ENCODE measurements around the gene LTBP3.

DNA sequence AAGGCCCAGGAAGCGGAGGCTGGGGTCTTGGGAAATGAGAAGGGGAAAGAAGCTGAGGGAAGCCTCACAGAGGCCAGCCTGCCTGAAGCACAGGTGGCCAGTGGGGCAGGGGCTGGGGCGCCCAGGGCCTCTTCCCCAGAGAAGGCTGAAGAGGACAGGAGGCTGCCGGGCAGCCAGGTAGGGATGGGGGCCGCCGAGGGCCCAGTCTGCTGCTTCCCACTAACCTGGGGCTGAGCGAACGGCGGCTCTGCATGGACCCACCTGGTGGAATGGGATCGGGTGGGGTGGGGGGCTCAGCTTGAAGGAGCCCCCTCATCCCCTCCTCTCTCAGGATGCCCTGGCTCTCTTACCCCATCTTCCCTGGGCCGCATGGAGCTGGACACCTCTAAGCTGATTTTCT is 25.4 kb upstream of the LTBP3 start:
- TF ChIP-seq MYC (IDR thresholded peaks at IDR 0.05; ENCODE audit: low read depth, low read length) = no peak
- TF ChIP-seq, protein P1, sequence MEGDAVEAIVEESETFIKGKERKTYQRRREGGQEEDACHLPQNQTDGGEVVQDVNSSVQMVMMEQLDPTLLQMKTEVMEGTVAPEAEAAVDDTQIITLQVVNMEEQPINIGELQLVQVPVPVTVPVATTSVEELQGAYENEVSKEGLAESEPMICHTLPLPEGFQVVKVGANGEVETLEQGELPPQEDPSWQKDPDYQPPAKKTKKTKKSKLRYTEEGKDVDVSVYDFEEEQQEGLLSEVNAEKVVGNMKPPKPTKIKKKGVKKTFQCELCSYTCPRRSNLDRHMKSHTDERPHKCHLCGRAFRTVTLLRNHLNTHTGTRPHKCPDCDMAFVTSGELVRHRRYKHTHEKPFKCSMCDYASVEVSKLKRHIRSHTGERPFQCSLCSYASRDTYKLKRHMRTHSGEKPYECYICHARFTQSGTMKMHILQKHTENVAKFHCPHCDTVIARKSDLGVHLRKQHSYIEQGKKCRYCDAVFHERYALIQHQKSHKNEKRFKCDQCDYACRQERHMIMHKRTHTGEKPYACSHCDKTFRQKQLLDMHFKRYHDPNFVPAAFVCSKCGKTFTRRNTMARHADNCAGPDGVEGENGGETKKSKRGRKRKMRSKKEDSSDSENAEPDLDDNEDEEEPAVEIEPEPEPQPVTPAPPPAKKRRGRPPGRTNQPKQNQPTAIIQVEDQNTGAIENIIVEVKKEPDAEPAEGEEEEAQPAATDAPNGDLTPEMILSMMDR (IDR thresholded peaks at IDR 0.05; ENCODE audit: extremely low read depth in 1 of 2, insufficient read depth in 1 of 2, low read depth in 1 of 2, low read length in 2 of 2) = no peak

Data from endothelial cell of umbilical vein (primary cell).